ENCODE measurements around the gene PRPSAP1. TPM values are rescaled to one million over a fixed set of nuclear protein-coding genes. Genes with fewer than 3 reads are reported as not detected.
A peak's percentile ranks its signal among the peaks of the same experiment; 100 is the strongest.
"Not testable (repeated sequence)": the region's sequence is repeated elsewhere in the genome, so short reads cannot be mapped to it uniquely, and the experiment has no call there.

The PRPSAP1 gene
- total RNA-seq, 1 donor from 2014 or later: 16.1 TPM

GRCh38 chr17:76360461-76360860 is 6.7 kb upstream of the PRPSAP1 start:
- no peak overlapping the region for H3K27ac ChIP-seq
- no peaks in the 10 kb centered on the region for H3K9me3 ChIP-seq
- no peak for DNase-seq (ENCODE audit: low spot score in 2 of 2)
- no peaks in the 10 kb centered on the region for H3K36me3 ChIP-seq
- H3K27me3 ChIP-seq: no peaks in the 10 kb centered on the region
- intact Hi-C loops (cut with DNase I): no loop called here
- TF ChIP-seq CTCF (IDR thresholded peaks at IDR 0.05): no peak
- H3K4me3 ChIP-seq: no peak overlapping the region
- H3K4me1 ChIP-seq: no peaks in the 10 kb centered on the region

GRCh38 chr17:76359776-76360175 is 6.1 kb upstream of the PRPSAP1 start:
- intact Hi-C loops (cut with DNase I); H3K27me3 ChIP-seq; H3K36me3 ChIP-seq; H3K27ac ChIP-seq; H3K9me3 ChIP-seq; H3K4me1 ChIP-seq; DNase-seq (ENCODE audit: low spot score in 2 of 2); H3K4me3 ChIP-seq: not testable (repeated sequence)

- Histone ChIP-seq H3K27me3 (no peaks in the 10 kb centered on the region), H3K36me3 (no peaks in the 10 kb centered on the region), H3K27ac (no peak overlapping the region), H3K4me3 (no peak overlapping the region), H3K4me1 (peaks cover 0 to 4% of the 10 kb centered on the region in 2 donors), H3K9me3 (no peaks in the 10 kb centered on the region)
- no peak for DNase-seq (ENCODE audit: low spot score in 2 of 2)
- intact Hi-C loops (cut with DNase I): no loop called here
- TF ChIP-seq CTCF (IDR thresholded peaks at IDR 0.05): no peak
These were observed 5.7 kb upstream of the PRPSAP1 start for GRCh38 chr17:76359375-76359774.

GRCh38 chr17:76357597-76358158 is 4.0 kb upstream of the PRPSAP1 start:
- DNase-seq (ENCODE audit: low spot score in 2 of 2): no peak
- intact Hi-C loops (cut with DNase I): no loop called here
- peaks cover 0 to 6% of the 10 kb centered on the region in 2 donors for H3K4me1 ChIP-seq
- H3K36me3 ChIP-seq: no peaks in the 10 kb centered on the region
- TF ChIP-seq CTCF (IDR thresholded peaks at IDR 0.05): no peak
- no peaks in the 10 kb centered on the region for H3K27me3 ChIP-seq
- H3K9me3 ChIP-seq: no peaks in the 10 kb centered on the region
- no peak overlapping the region for H3K4me3 ChIP-seq
- H3K27ac ChIP-seq: no peak overlapping the region

GRCh38 chr17:76356803-76357456 is 3.2 kb upstream of the PRPSAP1 start:
- no peak for TF ChIP-seq CTCF (IDR thresholded peaks at IDR 0.05)
- intact Hi-C loops (cut with DNase I): no loop called here
- no peak for DNase-seq (ENCODE audit: low spot score in 2 of 2)
- Histone ChIP-seq H3K27ac (no peak overlapping the region), H3K4me3 (no peak overlapping the region), H3K27me3 (no peaks in the 10 kb centered on the region), H3K9me3 (no peaks in the 10 kb centered on the region), H3K36me3 (no peaks in the 10 kb centered on the region), H3K4me1 (peaks cover 0 to 10% of the 10 kb centered on the region in 2 donors)

- Histone ChIP-seq H3K36me3 (no peaks in the 10 kb centered on the region), H3K27me3 (no peaks in the 10 kb centered on the region), H3K27ac (no peak overlapping the region), H3K4me1 (peaks cover 0 to 16% of the 10 kb centered on the region in 2 donors), H3K9me3 (no peaks in the 10 kb centered on the region), H3K4me3 (peak overlapping the region in 1 of 2 donors; percentile 97)
- no peak for TF ChIP-seq CTCF (IDR thresholded peaks at IDR 0.05)
- DNase-seq (ENCODE audit: low spot score in 2 of 2): no peak
- intact Hi-C loops (cut with DNase I): loop anchor here (1.0 to 5.0 kb wide), 4 partner anchors 15 to 378 kb away; partner anchors contain the start of genes ACOX1 and TEN1
These were observed 1.1 kb upstream of the PRPSAP1 start for GRCh38 chr17:76354747-76355310.

All from ascending aorta (tissue), 2 donors.